GM10266 (cell line): ENCODE measurements around the gene SH2D3C.

Experiments
- DNase-seq: peaks from one replicate; pipeline ENCODE4 v3.0.0; 2012; ENCODE audit errors: extremely low spot score
- CTCF ChIP-seq: IDR thresholded peaks from 2 replicates; pipeline ENCODE4 v1.5.1; 2012; ENCODE audit warnings: mild to moderate bottlenecking, low read depth; ENCODE audit not compliant: control insufficient read depth, insufficient read depth; ENCODE audit errors: missing control alignments

The SH2D3C gene

GRCh38 chr9:127697575-127697974, 80.9 kb downstream of the SH2D3C start:
- DNase-seq, result no peak
- no peak for TF ChIP-seq CTCF

GRCh38 chr9:127694890-127695720, 83.4 kb downstream of the SH2D3C start:
- no peak for TF ChIP-seq CTCF
- DNase-seq, result no peak

- TF ChIP-seq CTCF, result no peak
- DNase-seq, result no peak
Measured at GRCh38 chr9:127693697-127694096, 84.8 kb downstream of the SH2D3C start.

DNA sequence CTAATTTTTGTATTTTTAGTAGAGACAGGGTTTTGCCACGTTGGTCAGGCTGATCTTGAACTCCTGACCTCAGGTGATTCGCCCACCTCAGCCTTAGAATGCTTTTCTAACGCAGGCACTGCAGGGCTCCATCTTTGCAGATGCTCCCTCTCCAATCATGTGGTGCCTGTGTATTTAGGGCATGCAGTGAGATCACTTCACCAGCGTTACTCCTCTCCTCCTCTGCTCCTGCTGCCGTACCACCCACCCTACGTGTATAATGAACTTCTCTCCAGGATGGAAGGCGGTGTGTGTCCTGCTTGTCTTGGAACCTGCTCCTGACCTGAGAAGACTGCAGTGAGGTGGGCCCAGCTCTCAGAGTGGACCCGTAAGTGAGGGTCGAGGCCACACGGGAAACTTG, 85.3 kb downstream of the SH2D3C start:
- TF ChIP-seq CTCF, result no peak
- no peak for DNase-seq

- DNase-seq, result no peak
- no peak for TF ChIP-seq CTCF
Measured at GRCh38 chr9:127692071-127692470, 86.4 kb downstream of the SH2D3C start.

- DNase-seq, result no peak
- no peak for TF ChIP-seq CTCF
Measured at GRCh38 chr9:127690735-127691134, 87.7 kb downstream of the SH2D3C start.

DNA sequence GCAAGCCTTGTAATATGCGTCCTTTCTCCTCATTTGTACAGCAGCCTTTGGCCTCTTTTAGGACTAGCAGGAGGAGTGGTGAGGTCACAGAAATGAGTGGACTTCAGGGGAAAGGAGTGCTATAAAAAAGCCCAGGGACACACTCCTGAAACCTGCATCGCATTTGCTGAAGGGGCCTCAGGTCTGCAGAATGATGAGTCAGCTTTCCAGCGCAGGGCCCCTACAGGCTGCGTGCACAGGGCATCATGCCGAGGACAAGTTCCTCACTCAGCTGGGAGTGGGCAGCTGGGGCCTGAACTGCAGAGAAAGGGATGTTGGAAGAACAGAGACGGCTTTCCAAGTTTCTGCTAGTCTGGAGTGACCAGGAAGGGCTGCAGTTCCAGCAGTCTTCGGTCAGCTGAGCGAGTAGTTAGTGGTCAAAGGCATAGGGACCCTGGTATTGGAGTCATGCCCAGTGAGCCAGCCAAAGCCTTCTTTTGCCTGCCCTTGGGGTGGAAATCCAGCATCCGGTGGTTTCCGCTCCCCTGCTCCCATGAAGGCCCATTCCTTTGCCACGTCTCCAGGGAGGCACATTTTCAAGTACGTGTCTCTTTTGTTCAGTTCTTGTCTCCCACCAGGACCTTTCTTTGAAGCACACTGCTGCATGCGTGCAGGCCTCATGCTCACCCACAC, 89.0 kb downstream of the SH2D3C start:
- TF ChIP-seq CTCF, result no peak
- no peak for DNase-seq
